ENCODE data around the gene AP1S3. TPM values are rescaled to one million over a fixed set of nuclear protein-coding genes. Genes with fewer than 3 reads are reported as not detected.

AP1S3 gene
- total and polyA plus RNA-seq, 5 donors from 2014 or later, result 0.88 to 3.7 (median 2.1) TPM

GRCh38 chr2:223786236-223786635 is 51.1 kb downstream of the AP1S3 start:
- Histone ChIP-seq H3K4me1 (ENCODE audit: control insufficient read depth, insufficient read depth, low read length, poor library complexity, severe bottlenecking) (no peaks in the 10 kb centered on the region), H3K4me3 (ENCODE audit: low read depth, low read length) (no peak overlapping the region), H3K27me3 (ENCODE audit: control insufficient read depth, insufficient read depth, low read length) (no peaks in the 10 kb centered on the region), H3K9me3 (ENCODE audit: control insufficient read depth in 2 of 2, low read length in 2 of 2) (no peaks in the 10 kb centered on the region), H3K36me3 (ENCODE audit: control insufficient read depth, insufficient read depth, low read length) (no peaks in the 10 kb centered on the region), H3K27ac (ENCODE audit: insufficient read depth, low read length, poor library complexity, severe bottlenecking) (no peak overlapping the region)
- H3K9me3 Mint-ChIP-seq, result peaks cover 0 to 3% (median 0%) of the 10 kb centered on the region in 7 donors
- H3K27ac Mint-ChIP-seq, result no peak overlapping the region
- ATAC-seq (ENCODE audit: low read depth in 2 of 2), result no peak
- no peak for DNase-seq
- H3K27me3 Mint-ChIP-seq, result no peaks in the 10 kb centered on the region
- no peak overlapping the region for H3K4me3 Mint-ChIP-seq
- peaks cover 0 to 5% (median 0%) of the 10 kb centered on the region in 4 donors for H3K4me1 Mint-ChIP-seq
- peaks cover 11% of the 10 kb centered on the region for H3K36me3 Mint-ChIP-seq

- H3K4me1 ChIP-seq (ENCODE audit: control insufficient read depth, insufficient read depth, low read length, poor library complexity, severe bottlenecking), result no peaks in the 10 kb centered on the region
- H3K27ac Mint-ChIP-seq, result no peak overlapping the region
- H3K27me3 Mint-ChIP-seq, result no peaks in the 10 kb centered on the region
- DNase-seq (no peak), ATAC-seq (ENCODE audit: low read depth in 2 of 2) (no peak)
- no peak overlapping the region for H3K4me3 ChIP-seq (ENCODE audit: low read depth, low read length)
- no peak overlapping the region for H3K27ac ChIP-seq (ENCODE audit: insufficient read depth, low read length, poor library complexity, severe bottlenecking)
- H3K9me3 Mint-ChIP-seq, result no peaks in the 10 kb centered on the region
- H3K27me3 ChIP-seq (ENCODE audit: control insufficient read depth, insufficient read depth, low read length), result no peaks in the 10 kb centered on the region
- H3K36me3 ChIP-seq (ENCODE audit: control insufficient read depth, insufficient read depth, low read length), result no peaks in the 10 kb centered on the region
- H3K4me3 Mint-ChIP-seq, result no peak overlapping the region
- no peaks in the 10 kb centered on the region for H3K9me3 ChIP-seq (ENCODE audit: control insufficient read depth in 2 of 2, low read length in 2 of 2)
- H3K4me1 Mint-ChIP-seq, result peaks cover 0 to 5% (median 0%) of the 10 kb centered on the region in 4 donors
- H3K36me3 Mint-ChIP-seq, result peaks cover 6% of the 10 kb centered on the region
Measured at GRCh38 chr2:223784221-223784772, 53.1 kb downstream of the AP1S3 start.

DNA sequence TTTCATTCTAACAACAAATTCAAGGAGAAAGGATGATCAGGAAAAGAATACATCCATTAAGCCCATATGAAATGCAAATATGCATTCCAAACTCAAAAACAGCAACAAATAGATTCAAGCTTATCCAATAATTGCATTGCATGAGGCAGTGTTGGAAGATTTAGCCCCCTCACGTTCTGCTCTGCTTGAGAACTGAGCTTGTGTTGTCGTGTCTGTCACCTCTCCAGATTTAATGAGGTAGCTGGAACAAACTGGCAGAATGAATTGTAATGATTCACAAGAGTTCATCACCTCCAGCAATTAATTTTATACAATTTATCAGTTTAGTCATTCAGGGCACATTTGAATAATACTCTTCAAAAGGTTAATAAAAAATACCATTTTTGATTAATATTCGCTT is 54.8 kb downstream of the AP1S3 start:
- Histone ChIP-seq H3K4me3 (ENCODE audit: low read depth, low read length) (no peak overlapping the region), H3K9me3 (ENCODE audit: control insufficient read depth in 2 of 2, low read length in 2 of 2) (no peaks in the 10 kb centered on the region), H3K27me3 (ENCODE audit: control insufficient read depth, insufficient read depth, low read length) (no peaks in the 10 kb centered on the region), H3K27ac (ENCODE audit: insufficient read depth, low read length, poor library complexity, severe bottlenecking) (no peak overlapping the region), H3K36me3 (ENCODE audit: control insufficient read depth, insufficient read depth, low read length) (no peaks in the 10 kb centered on the region), H3K4me1 (ENCODE audit: control insufficient read depth, insufficient read depth, low read length, poor library complexity, severe bottlenecking) (no peaks in the 10 kb centered on the region)
- DNase-seq, result no peak
- Mint-ChIP-seq H3K9me3 (no peaks in the 10 kb centered on the region), H3K4me1 (peaks cover 0 to 5% (median 0%) of the 10 kb centered on the region in 4 donors), H3K4me3 (no peak overlapping the region), H3K27ac (no peak overlapping the region), H3K36me3 (peaks cover 6% of the 10 kb centered on the region), H3K27me3 (no peaks in the 10 kb centered on the region)
- no peak for ATAC-seq (ENCODE audit: low read depth in 2 of 2)

DNA sequence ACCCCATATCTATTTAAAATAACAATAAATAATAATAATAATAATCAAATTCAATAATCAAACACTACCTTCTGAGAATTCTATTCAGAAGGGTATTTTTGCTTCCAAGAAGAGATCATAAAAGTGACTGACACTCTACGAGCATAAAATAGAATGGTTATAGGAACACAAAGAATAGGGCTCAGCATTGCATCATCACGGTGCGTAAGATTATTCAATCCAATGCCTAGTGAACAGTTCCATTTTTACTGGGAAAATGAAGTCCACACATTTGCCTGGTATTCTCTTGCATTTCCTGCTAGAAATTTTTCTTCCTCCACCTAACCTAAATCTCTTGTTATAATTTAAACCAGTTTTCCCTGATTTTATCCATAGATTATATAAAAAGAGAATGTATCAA is 55.8 kb downstream of the AP1S3 start:
- H3K4me1 ChIP-seq (ENCODE audit: control insufficient read depth, insufficient read depth, low read length, poor library complexity, severe bottlenecking), result no peaks in the 10 kb centered on the region
- no peak for DNase-seq
- no peaks in the 10 kb centered on the region for H3K27me3 ChIP-seq (ENCODE audit: control insufficient read depth, insufficient read depth, low read length)
- Mint-ChIP-seq H3K4me1 (no peaks in the 10 kb centered on the region), H3K9me3 (no peaks in the 10 kb centered on the region), H3K4me3 (no peak overlapping the region), H3K27me3 (no peaks in the 10 kb centered on the region), H3K36me3 (no peaks in the 10 kb centered on the region), H3K27ac (no peak overlapping the region)
- H3K9me3 ChIP-seq (ENCODE audit: control insufficient read depth in 2 of 2, low read length in 2 of 2), result no peaks in the 10 kb centered on the region
- no peaks in the 10 kb centered on the region for H3K36me3 ChIP-seq (ENCODE audit: control insufficient read depth, insufficient read depth, low read length)
- no peak overlapping the region for H3K4me3 ChIP-seq (ENCODE audit: low read depth, low read length)
- ATAC-seq (ENCODE audit: low read depth in 2 of 2), result no peak
- H3K27ac ChIP-seq (ENCODE audit: insufficient read depth, low read length, poor library complexity, severe bottlenecking), result no peak overlapping the region

DNA sequence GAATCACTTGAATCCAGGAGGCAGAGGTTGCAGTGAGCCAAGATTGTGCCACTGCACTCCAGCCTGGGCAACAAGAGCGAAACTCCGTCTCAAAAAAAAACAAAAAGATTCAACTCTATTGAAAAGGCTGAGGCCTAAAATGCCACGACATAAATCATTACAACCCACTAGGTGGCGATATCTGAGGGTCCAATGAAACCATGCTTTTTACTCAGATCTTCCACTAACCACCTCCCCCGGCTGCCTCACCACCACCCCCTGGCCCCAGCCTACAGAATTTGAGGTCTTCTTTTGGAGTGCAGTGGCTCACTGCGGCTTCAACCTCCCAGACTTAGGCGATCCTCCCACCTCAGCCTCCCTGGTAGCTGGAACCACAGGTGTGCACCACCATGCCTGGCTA is 57.5 kb downstream of the AP1S3 start:
- DNase-seq (peak in 2 of 3 donors; percentile 35 to 68), ATAC-seq (ENCODE audit: low read depth in 2 of 2) (peak in 1 of 2 donors; percentile 56)
- H3K4me1 Mint-ChIP-seq, result no peaks in the 10 kb centered on the region
- H3K36me3 Mint-ChIP-seq, result peaks cover 14% of the 10 kb centered on the region
- H3K27me3 Mint-ChIP-seq, result no peaks in the 10 kb centered on the region
- no peaks in the 10 kb centered on the region for H3K4me1 ChIP-seq (ENCODE audit: control insufficient read depth, insufficient read depth, low read length, poor library complexity, severe bottlenecking)
- H3K36me3 ChIP-seq (ENCODE audit: control insufficient read depth, insufficient read depth, low read length), result peaks cover 3% of the 10 kb centered on the region
- no peak overlapping the region for H3K4me3 ChIP-seq (ENCODE audit: low read depth, low read length)
- H3K4me3 Mint-ChIP-seq, result no peak overlapping the region
- H3K27ac ChIP-seq (ENCODE audit: insufficient read depth, low read length, poor library complexity, severe bottlenecking), result no peak overlapping the region
- H3K27me3 ChIP-seq (ENCODE audit: control insufficient read depth, insufficient read depth, low read length), result no peaks in the 10 kb centered on the region
- H3K9me3 ChIP-seq (ENCODE audit: control insufficient read depth in 2 of 2, low read length in 2 of 2), result no peaks in the 10 kb centered on the region
- H3K27ac Mint-ChIP-seq, result no peak overlapping the region
- no peaks in the 10 kb centered on the region for H3K9me3 Mint-ChIP-seq

DNA sequence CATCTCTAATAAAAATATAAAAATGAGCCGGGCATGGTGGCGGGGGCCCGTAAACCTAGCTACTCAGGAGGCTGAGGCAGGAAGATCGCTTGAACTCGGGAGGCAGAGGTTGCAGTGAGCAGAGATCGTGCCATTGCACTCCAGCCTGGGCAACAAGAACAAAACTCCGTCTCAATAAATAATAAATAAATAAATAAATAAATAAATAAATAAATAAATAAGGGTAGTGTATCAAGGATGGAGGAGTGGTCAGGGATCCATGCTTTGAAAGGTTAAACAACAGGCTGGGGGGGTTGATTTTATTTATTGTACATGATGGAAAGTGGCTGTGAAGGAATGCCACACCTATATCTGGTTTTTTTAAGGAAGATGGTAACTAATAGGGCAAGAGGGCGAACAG is 63.2 kb downstream of the AP1S3 start:
- H3K27me3 Mint-ChIP-seq, result no peaks in the 10 kb centered on the region
- Histone ChIP-seq H3K4me3 (ENCODE audit: low read depth, low read length) (no peak overlapping the region), H3K36me3 (ENCODE audit: control insufficient read depth, insufficient read depth, low read length) (peaks cover 5% of the 10 kb centered on the region), H3K9me3 (ENCODE audit: control insufficient read depth in 2 of 2, low read length in 2 of 2) (no peaks in the 10 kb centered on the region), H3K27ac (ENCODE audit: insufficient read depth, low read length, poor library complexity, severe bottlenecking) (no peak overlapping the region), H3K4me1 (ENCODE audit: control insufficient read depth, insufficient read depth, low read length, poor library complexity, severe bottlenecking) (no peaks in the 10 kb centered on the region), H3K27me3 (ENCODE audit: control insufficient read depth, insufficient read depth, low read length) (no peaks in the 10 kb centered on the region)
- H3K36me3 Mint-ChIP-seq, result peaks cover 30% of the 10 kb centered on the region
- no peak overlapping the region for H3K4me3 Mint-ChIP-seq
- ATAC-seq (ENCODE audit: low read depth in 2 of 2) (no peak), DNase-seq (no peak)
- H3K9me3 Mint-ChIP-seq, result no peaks in the 10 kb centered on the region
- H3K27ac Mint-ChIP-seq, result no peak overlapping the region
- H3K4me1 Mint-ChIP-seq, result no peaks in the 10 kb centered on the region

GRCh38 chr2:223772363-223772762 is 65.0 kb downstream of the AP1S3 start:
- Mint-ChIP-seq H3K4me3 (no peak overlapping the region), H3K9me3 (peaks cover 0 to 2% (median 0%) of the 10 kb centered on the region in 7 donors), H3K36me3 (peaks cover 36% of the 10 kb centered on the region), H3K27ac (no peak overlapping the region), H3K27me3 (no peaks in the 10 kb centered on the region), H3K4me1 (peaks cover 0 to 3% (median 0%) of the 10 kb centered on the region in 4 donors)
- ATAC-seq (ENCODE audit: low read depth in 2 of 2) (no peak), DNase-seq (no peak)
- Histone ChIP-seq H3K27me3 (ENCODE audit: control insufficient read depth, insufficient read depth, low read length) (no peaks in the 10 kb centered on the region), H3K27ac (ENCODE audit: insufficient read depth, low read length, poor library complexity, severe bottlenecking) (no peak overlapping the region), H3K36me3 (ENCODE audit: control insufficient read depth, insufficient read depth, low read length) (peaks cover 5% of the 10 kb centered on the region), H3K9me3 (ENCODE audit: control insufficient read depth in 2 of 2, low read length in 2 of 2) (no peaks in the 10 kb centered on the region), H3K4me3 (ENCODE audit: low read depth, low read length) (no peak overlapping the region), H3K4me1 (ENCODE audit: control insufficient read depth, insufficient read depth, low read length, poor library complexity, severe bottlenecking) (no peaks in the 10 kb centered on the region)

- peaks cover 35% of the 10 kb centered on the region for H3K36me3 Mint-ChIP-seq
- ATAC-seq (ENCODE audit: low read depth in 2 of 2), result no peak
- no peaks in the 10 kb centered on the region for H3K27me3 Mint-ChIP-seq
Measured at GRCh38 chr2:223771475-223771874, 65.9 kb downstream of the AP1S3 start.

More at GRCh38 chr2:223771475-223771874, 65.9 kb downstream of the AP1S3 start:
- Histone ChIP-seq H3K4me3 (ENCODE audit: low read depth, low read length) (no peak overlapping the region), H3K9me3 (ENCODE audit: control insufficient read depth in 2 of 2, low read length in 2 of 2) (no peaks in the 10 kb centered on the region), H3K27ac (ENCODE audit: insufficient read depth, low read length, poor library complexity, severe bottlenecking) (no peak overlapping the region), H3K27me3 (ENCODE audit: control insufficient read depth, insufficient read depth, low read length) (no peaks in the 10 kb centered on the region), H3K4me1 (ENCODE audit: control insufficient read depth, insufficient read depth, low read length, poor library complexity, severe bottlenecking) (no peaks in the 10 kb centered on the region), H3K36me3 (ENCODE audit: control insufficient read depth, insufficient read depth, low read length) (peaks cover 5% of the 10 kb centered on the region)
- DNase-seq, result no peak
- Mint-ChIP-seq H3K4me3 (no peak overlapping the region), H3K9me3 (peaks cover 0 to 4% (median 0%) of the 10 kb centered on the region in 7 donors), H3K27ac (no peak overlapping the region), H3K4me1 (peaks cover 0 to 3% (median 0%) of the 10 kb centered on the region in 4 donors)
